Mesothelial cell of epicardium (in vitro differentiated cells): ENCODE results near the gene TMEM132D. TPM values are rescaled to one million over a fixed set of nuclear protein-coding genes. Genes with fewer than 3 reads are reported as not detected.

Experiments used
- DNase-seq, 2 experiments: peaks; one replicate each; pipeline ENCODE4 v3.0.0; 2021; ENCODE audit warnings: low spot score in 2 of 2; ENCODE audit not compliant: unreplicated experiment in 2 of 2
- H3K27ac Mint-ChIP-seq: 2 replicates; pipeline ENCODE4 v1.8.0; 2021; ENCODE audit warnings: mixed read lengths
- H3K27me3 Mint-ChIP-seq: 2 replicates; pipeline ENCODE4 v1.8.0; 2021; ENCODE audit warnings: low read depth, mixed read lengths
- H3K36me3 Mint-ChIP-seq: 2 replicates; pipeline ENCODE4 v1.8.0; 2021; ENCODE audit warnings: mixed read lengths
- H3K4me1 Mint-ChIP-seq: 2 replicates; pipeline ENCODE4 v1.8.0; 2021; ENCODE audit warnings: mixed read lengths
- H3K4me3 Mint-ChIP-seq: 2 replicates; pipeline ENCODE4 v1.8.0; 2021; ENCODE audit warnings: mild to moderate bottlenecking, moderate library complexity, mixed read lengths
- H3K9me3 Mint-ChIP-seq: 2 replicates; pipeline ENCODE4 v1.8.0; 2021; ENCODE audit warnings: mixed read lengths
- CTCF ChIP-seq: fragments of 200-600 bp; sonication (generic); IDR thresholded peaks from one replicate; pipeline ENCODE4 v1.5.0; 2021; ENCODE audit warnings: antibody characterized with exemption; ENCODE audit not compliant: unreplicated experiment
- total RNA-seq: library from RNA; stranded (reverse); gene quantifications from 3 replicates; pipeline ENCODE4 v1.2.1, GENCODE V29; 2021

The TMEM132D gene
- total RNA-seq, 1 donor from 2014 or later, result 0.07 TPM

DNA sequence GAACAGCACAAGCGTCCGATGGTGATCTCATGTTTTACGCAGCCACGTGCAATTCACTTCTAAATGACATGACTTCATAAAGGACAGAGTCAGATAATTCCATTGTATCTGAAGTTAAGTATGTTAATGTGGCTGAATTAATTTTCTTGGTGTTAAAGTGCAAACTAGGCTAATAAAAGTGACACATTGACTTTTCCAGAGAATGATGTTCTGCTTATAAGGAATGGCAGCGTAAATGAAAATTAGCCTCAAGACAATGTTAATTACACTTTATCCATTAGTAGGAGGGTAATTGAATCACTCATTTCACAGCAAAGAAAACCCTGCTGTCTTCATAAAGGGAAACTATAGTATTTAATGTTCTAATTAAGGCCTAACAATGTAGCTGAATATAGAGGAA, 624.1 kb downstream of the TMEM132D start:
- no peak overlapping the region for H3K4me3 Mint-ChIP-seq
- peaks cover 3% of the 10 kb centered on the region for H3K9me3 Mint-ChIP-seq
- no peak for DNase-seq
- peaks cover 1% of the 10 kb centered on the region for H3K27me3 Mint-ChIP-seq
- no peaks in the 10 kb centered on the region for H3K36me3 Mint-ChIP-seq
- no peak for TF ChIP-seq CTCF
- no peak overlapping the region for H3K27ac Mint-ChIP-seq
- no peaks in the 10 kb centered on the region for H3K4me1 Mint-ChIP-seq

- Mint-ChIP-seq H3K9me3 (no peaks in the 10 kb centered on the region), H3K27me3 (no peaks in the 10 kb centered on the region), H3K27ac (no peak overlapping the region), H3K4me3 (no peak overlapping the region), H3K4me1 (no peaks in the 10 kb centered on the region), H3K36me3 (no peaks in the 10 kb centered on the region)
- TF ChIP-seq CTCF, result no peak
- DNase-seq, result no peak
These were observed 627.3 kb downstream of the TMEM132D start for GRCh38 chr12:129276361-129277060.

GRCh38 chr12:129269756-129270495, 633.9 kb downstream of the TMEM132D start:
- peaks cover 3% of the 10 kb centered on the region for H3K36me3 Mint-ChIP-seq

DNA sequence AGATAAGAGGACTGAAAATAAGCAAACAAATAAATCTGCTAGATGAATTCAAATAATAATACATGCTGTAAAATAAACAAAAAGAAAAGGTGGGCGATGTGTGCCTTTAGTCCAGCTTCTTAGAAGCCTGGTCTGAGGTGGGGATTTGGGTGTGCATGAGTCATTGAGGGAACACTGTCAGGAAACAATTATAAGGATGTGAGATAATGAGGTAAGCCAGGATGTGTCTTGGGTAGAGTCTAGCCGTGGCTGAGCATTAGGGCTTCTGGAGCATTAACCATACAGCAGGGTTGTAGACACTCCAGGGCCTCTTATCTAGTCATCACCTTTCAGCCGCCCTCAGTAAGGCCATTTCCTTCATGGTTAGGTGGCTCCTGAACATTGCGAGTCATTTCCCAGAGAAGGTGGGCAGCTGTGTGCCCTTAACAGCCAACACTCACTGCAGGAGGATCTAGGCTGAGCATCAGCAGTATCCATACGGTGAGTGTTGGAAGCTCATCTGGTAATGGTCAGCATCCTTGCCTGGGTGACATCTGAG, 645.0 kb downstream of the TMEM132D start:
- H3K4me3 Mint-ChIP-seq, result no peak overlapping the region
- no peak for TF ChIP-seq CTCF
- no peaks in the 10 kb centered on the region for H3K36me3 Mint-ChIP-seq
- no peaks in the 10 kb centered on the region for H3K4me1 Mint-ChIP-seq
- no peaks in the 10 kb centered on the region for H3K27me3 Mint-ChIP-seq
- H3K9me3 Mint-ChIP-seq, result peaks cover 28% of the 10 kb centered on the region
- no peak for DNase-seq
- H3K27ac Mint-ChIP-seq, result no peak overlapping the region

More at GRCh38 chr12:129269756-129270495, 633.9 kb downstream of the TMEM132D start:
- H3K27me3 Mint-ChIP-seq, result no peaks in the 10 kb centered on the region
- no peak overlapping the region for H3K27ac Mint-ChIP-seq
- DNase-seq, result no peak
- no peak overlapping the region for H3K4me3 Mint-ChIP-seq
- H3K9me3 Mint-ChIP-seq, result peaks cover 20% of the 10 kb centered on the region
- no peak for TF ChIP-seq CTCF
- H3K4me1 Mint-ChIP-seq, result no peaks in the 10 kb centered on the region

- Mint-ChIP-seq H3K9me3 (peaks cover 19% of the 10 kb centered on the region), H3K4me1 (no peaks in the 10 kb centered on the region), H3K27ac (no peak overlapping the region), H3K4me3 (no peak overlapping the region), H3K27me3 (no peaks in the 10 kb centered on the region), H3K36me3 (no peaks in the 10 kb centered on the region)
- DNase-seq, result no peak
- TF ChIP-seq CTCF, result no peak
These were observed 646.3 kb downstream of the TMEM132D start for GRCh38 chr12:129257524-129257923.
